GM21619 (cell line): ENCODE data around the gene OR10AG1.

Source experiments
- ATAC-seq: cut with Tn5 transposase; IDR thresholded peaks from one replicate; pipeline ENCODE4 v1.9.1; 2021; ENCODE audit not compliant: unreplicated experiment

The OR10AG1 gene, protein sequence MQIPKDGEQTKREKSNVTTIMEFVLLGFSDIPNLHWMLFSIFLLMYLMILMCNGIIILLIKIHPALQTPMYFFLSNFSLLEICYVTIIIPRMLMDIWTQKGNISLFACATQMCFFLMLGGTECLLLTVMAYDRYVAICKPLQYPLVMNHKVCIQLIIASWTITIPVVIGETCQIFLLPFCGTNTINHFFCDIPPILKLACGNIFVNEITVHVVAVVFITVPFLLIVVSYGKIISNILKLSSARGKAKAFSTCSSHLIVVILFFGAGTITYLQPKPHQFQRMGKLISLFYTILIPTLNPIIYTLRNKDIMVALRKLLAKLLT

GRCh38 chr11:55969845-55970244 is at the start of gene OR10AG1:
OR10AG1 (minus strand) TSS chr11:55969945; CDS start chr11:55969907, 38 bp downstream.
- ATAC-seq: no peak

DNA sequence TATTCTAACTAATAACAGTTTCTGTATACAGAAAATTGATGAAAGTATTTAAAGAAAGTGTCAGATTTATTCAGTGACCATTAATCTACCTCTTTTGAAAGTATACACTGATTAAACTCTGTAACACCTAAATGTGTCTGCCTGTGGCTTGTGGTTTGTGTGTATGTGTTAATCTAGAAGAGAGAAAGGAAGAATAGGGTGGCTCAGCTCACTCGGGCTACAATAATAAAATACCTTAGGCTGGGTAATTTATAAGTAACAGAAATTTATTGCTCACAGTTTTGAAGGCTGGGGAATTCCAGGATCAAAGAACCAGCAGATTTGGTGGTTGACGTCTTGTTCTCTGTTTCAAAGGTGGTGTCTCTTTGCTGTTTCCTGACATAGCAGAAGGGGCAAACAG is 44.1 kb upstream of the OR10AG1 start:
- ATAC-seq: no peak

DNA sequence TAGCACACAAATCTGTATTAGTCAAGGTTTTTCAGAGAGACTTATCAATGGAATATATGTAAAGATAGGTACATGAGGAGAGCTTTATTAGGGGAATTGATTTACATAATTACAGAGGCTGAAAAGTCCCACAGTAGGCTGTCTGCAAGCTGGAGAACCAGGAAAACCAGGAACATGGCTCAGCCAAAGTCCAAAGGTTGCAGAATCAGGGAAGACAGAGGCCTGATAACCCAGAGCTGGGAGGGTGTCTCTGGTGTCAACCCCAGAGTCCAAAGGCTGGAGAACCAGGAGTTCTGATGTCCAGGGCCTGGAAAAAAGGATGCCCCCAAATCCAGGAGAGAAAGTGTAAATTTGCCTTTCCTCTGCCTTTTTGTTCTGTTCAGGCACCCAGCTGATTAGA is 41.0 kb upstream of the OR10AG1 start:
- no peak for ATAC-seq

DNA sequence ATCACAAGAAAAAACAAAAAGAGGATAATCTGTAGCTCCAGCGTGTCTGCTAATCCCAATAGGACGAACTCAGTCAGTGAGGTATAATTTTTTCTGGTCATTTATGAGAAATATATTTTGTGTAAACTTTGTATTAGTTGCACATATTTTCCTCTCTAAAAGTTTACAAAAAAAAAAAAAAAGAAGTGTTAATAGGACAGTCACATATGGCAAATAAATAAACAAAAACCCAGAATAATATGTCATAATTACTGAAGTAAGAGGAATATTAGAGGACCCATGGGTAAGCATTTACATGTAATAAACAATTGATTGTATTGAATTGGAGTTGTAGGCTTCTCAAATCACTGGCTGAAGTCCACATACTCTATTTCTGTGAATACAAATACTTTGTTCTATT is 24.8 kb upstream of the OR10AG1 start, which contains the start of gene OR5F1:
OR5F1 (minus strand) TSS at position 101 of the 400 bp plus-strand sequence; CDS start at position 101, 0 bp downstream.
- no peak for ATAC-seq

GRCh38 chr11:55970935-55971334 is 1.2 kb upstream of the OR10AG1 start:
- ATAC-seq: no peak

GRCh38 chr11:55967914-55968313 is 1.8 kb downstream of the OR10AG1 start:
- ATAC-seq: no peak

GRCh38 chr11:55966391-55966790 is 3.4 kb downstream of the OR10AG1 start:
- no peak for ATAC-seq

DNA sequence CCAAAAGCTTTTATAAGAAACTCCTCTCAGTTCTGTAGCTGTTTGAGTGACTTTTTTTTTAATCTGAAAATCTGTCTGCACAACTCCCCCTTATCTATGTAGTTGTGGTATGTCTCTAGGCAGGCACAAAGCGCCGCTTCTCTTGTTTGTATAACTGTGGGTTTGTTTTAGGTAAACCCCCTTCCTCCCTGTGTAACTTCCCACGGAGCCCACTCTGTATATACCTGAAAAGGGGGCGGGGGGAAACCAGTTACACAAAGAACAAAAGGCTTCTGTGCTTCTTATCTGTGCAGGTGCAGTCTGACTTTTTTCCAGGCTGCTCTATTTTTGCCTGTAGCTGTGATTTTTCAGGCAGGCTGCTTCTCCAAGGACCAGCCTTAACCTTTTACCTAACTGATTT is 13.2 kb downstream of the OR10AG1 start:
- ATAC-seq: no peak

GRCh38 chr11:55949330-55949729 is 20.4 kb downstream of the OR10AG1 start:
- no peak for ATAC-seq

GRCh38 chr11:55942785-55943392 is 26.9 kb downstream of the OR10AG1 start:
- no peak for ATAC-seq

GRCh38 chr11:55936300-55936699 is 33.4 kb downstream of the OR10AG1 start, which contains the start of gene OR5I1:
OR5I1 (minus strand) TSS chr11:55936400; CDS start chr11:55936400, 0 bp downstream.
- no peak for ATAC-seq

DNA sequence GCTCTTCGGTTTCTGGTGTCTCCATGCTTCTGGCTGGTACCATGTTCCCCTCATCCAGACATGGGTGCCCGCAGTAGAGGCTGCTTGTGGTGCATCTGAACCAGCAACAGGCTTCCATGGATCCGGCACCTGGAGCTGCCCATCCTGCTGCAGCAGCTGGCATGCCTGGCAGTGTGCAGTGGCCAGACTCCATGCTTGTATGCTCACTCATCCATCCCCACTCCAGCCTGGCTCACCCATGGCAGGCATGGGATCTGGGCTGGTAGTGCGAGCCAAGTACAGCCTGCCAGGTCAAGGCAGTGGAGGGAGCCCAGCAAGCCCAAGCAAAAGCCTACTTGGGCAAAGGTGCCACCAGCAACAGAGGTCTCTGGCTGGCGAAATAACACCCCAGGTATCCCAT is 49.2 kb downstream of the OR10AG1 start:
- no peak for ATAC-seq
